Measurements from ENCODE around the gene VAT1L.

- TF ChIP-seq POLR2A (IDR thresholded peaks at IDR 0.05; ENCODE audit: low read length) (no peak), GATA1 (IDR thresholded peaks at IDR 0.05; ENCODE audit: low read depth, low read length) (no peak)
Observed at GRCh38 chr16:77912617-77913016, 124.3 kb downstream of the VAT1L start.
